DND-41 (cell line): ENCODE measurements around the gene ADAMTS15.

Experiments
- ATAC-seq: fragments of 200-7000 bp; cut with Tn5 transposase; 3 replicates; pipeline ENCODE4 v1.9.1; 2021; ENCODE audit warnings: low read depth; ENCODE audit not compliant: insufficient read depth
- DNase-seq: peaks from one replicate; pipeline ENCODE4 v3.0.0-alpha.2; 2020
- H2AFZ ChIP-seq: 2 replicates; pipeline ENCODE4 v1.6.0; 2012; ENCODE audit warnings: low read depth, low read length
- H3K27ac ChIP-seq: 2 replicates; pipeline ENCODE4 v1.5.1; 2012; ENCODE audit warnings: low read length, inconsistent platforms
- H3K27me3 ChIP-seq: fragments of 200-600 bp; sonication (generic); 2 replicates; pipeline ENCODE4 v1.6.0; 2012; ENCODE audit warnings: low read length, mild to moderate bottlenecking, inconsistent platforms; ENCODE audit not compliant: insufficient read depth, poor library complexity
- H3K36me3 ChIP-seq: 2 replicates; pipeline ENCODE4 v1.5.1; 2012; ENCODE audit warnings: low read length, inconsistent platforms; ENCODE audit not compliant: insufficient read depth
- H3K4me1 ChIP-seq: 2 replicates; pipeline ENCODE4 v1.5.1; 2012; ENCODE audit warnings: mild to moderate bottlenecking, low read length; ENCODE audit not compliant: insufficient read depth
- H3K4me2 ChIP-seq: 2 replicates; pipeline ENCODE4 v1.6.0; 2012; ENCODE audit warnings: mild to moderate bottlenecking, moderate library complexity, low read length, inconsistent platforms; ENCODE audit not compliant: insufficient read depth
- H3K4me3 ChIP-seq, 2 experiments: fragments of 200-600 bp in 1 of 2; shearing (Covaris generic) in 1 of 2; 2 replicates each; pipeline ENCODE4 v1.5.1; 2012 to 2016; ENCODE audit warnings: inconsistent platforms in 2 of 2, low read length in 2 of 2, mild to moderate bottlenecking in 2 of 2, low read depth in 1 of 2, moderate library complexity in 1 of 2
- H3K79me2 ChIP-seq: 2 replicates; pipeline ENCODE4 v1.6.0; 2012; ENCODE audit warnings: low read length, inconsistent platforms; ENCODE audit not compliant: insufficient read depth
- H3K9ac ChIP-seq: 2 replicates; pipeline ENCODE4 v1.6.0; 2012; ENCODE audit warnings: low read depth, mild to moderate bottlenecking, inconsistent platforms, low read length, moderate library complexity
- H3K9me3 ChIP-seq: 2 replicates; pipeline ENCODE4 v1.5.1; 2012; ENCODE audit warnings: low read length, moderate library complexity, mild to moderate bottlenecking, inconsistent platforms; ENCODE audit not compliant: insufficient read depth, severe bottlenecking
- H4K20me1 ChIP-seq: 2 replicates; pipeline ENCODE4 v1.6.0; 2012; ENCODE audit warnings: low read length; ENCODE audit not compliant: insufficient read depth
- CTCF ChIP-seq: IDR thresholded peaks from 2 replicates; pipeline ENCODE4 v1.5.1; 2012; ENCODE audit warnings: borderline replicate concordance, low read length, moderate library complexity, mild to moderate bottlenecking; ENCODE audit not compliant: poor library complexity, severe bottlenecking; ENCODE audit errors: extremely low read depth
- EZH2 ChIP-seq: IDR thresholded peaks from 3 replicates; pipeline ENCODE4 v1.6.1; 2012; ENCODE audit warnings: borderline replicate concordance, low read depth, mild to moderate bottlenecking, moderate library complexity, low read length, inconsistent platforms; ENCODE audit not compliant: severe bottlenecking

Gene ADAMTS15

GRCh38 chr11:130458410-130458729 lies 9.9 kb downstream of the ADAMTS15 start:
- Histone ChIP-seq H3K4me2 (no peak overlapping the region), H3K4me1 (no peaks in the 10 kb centered on the region), H3K27ac (no peak overlapping the region), H3K9ac (no peak overlapping the region), H3K27me3 (peaks cover 4% of the 10 kb centered on the region), H3K79me2 (no peaks in the 10 kb centered on the region), H4K20me1 (no peaks in the 10 kb centered on the region; the same call in 1 of the 2 replicates), H3K9me3 (no peaks in the 10 kb centered on the region), H3K36me3 (no peaks in the 10 kb centered on the region), H2AFZ (no peak overlapping the region), H3K4me3 (no peak overlapping the region)
- DNase-seq (no peak), ATAC-seq (no peak)
- TF ChIP-seq CTCF (no peak), EZH2 (no peak)

GRCh38 chr11:130459521-130459920 lies 11.1 kb downstream of the ADAMTS15 start:
- no peaks in the 10 kb centered on the region for H3K9me3 ChIP-seq
- no peak overlapping the region for H3K4me3 ChIP-seq
- no peaks in the 10 kb centered on the region for H3K79me2 ChIP-seq
- H3K27me3 ChIP-seq: peaks cover 7% of the 10 kb centered on the region
- no peak overlapping the region for H3K9ac ChIP-seq
- ATAC-seq (no peak), DNase-seq (no peak)
- no peak overlapping the region for H2AFZ ChIP-seq
- TF ChIP-seq EZH2 (no peak), CTCF (no peak)
- no peak overlapping the region for H3K4me2 ChIP-seq
- H3K27ac ChIP-seq: no peak overlapping the region
- H3K4me1 ChIP-seq: no peaks in the 10 kb centered on the region
- H3K36me3 ChIP-seq: no peaks in the 10 kb centered on the region
- H4K20me1 ChIP-seq: no peaks in the 10 kb centered on the region; the same call in 1 of the 2 replicates

- Histone ChIP-seq H3K27ac (no peak overlapping the region), H3K9me3 (no peaks in the 10 kb centered on the region), H2AFZ (no peak overlapping the region), H3K9ac (no peak overlapping the region), H3K4me2 (no peak overlapping the region), H3K27me3 (peaks cover 7% of the 10 kb centered on the region), H3K36me3 (no peaks in the 10 kb centered on the region), H3K79me2 (no peaks in the 10 kb centered on the region), H4K20me1 (no peaks in the 10 kb centered on the region; the same call in 1 of the 2 replicates), H3K4me3 (no peak overlapping the region), H3K4me1 (no peaks in the 10 kb centered on the region)
- ATAC-seq (no peak), DNase-seq (no peak)
- TF ChIP-seq EZH2: no peak
These were observed 13.8 kb downstream of the ADAMTS15 start for GRCh38 chr11:130462101-130462885.

- no peaks in the 10 kb centered on the region for H3K36me3 ChIP-seq
- no peak for TF ChIP-seq CTCF
- no peak for TF ChIP-seq EZH2
- no peaks in the 10 kb centered on the region for H3K79me2 ChIP-seq
- H3K27me3 ChIP-seq: peaks cover 7% of the 10 kb centered on the region
- no peaks in the 10 kb centered on the region; the same call in 1 of the 2 replicates for H4K20me1 ChIP-seq
- DNase-seq: no peak
- H3K9ac ChIP-seq: no peak overlapping the region
- no peaks in the 10 kb centered on the region for H3K9me3 ChIP-seq
- no peaks in the 10 kb centered on the region for H3K4me1 ChIP-seq
- ATAC-seq: no peak
- no peak overlapping the region for H3K4me2 ChIP-seq
- H3K4me3 ChIP-seq: no peak overlapping the region
- H3K27ac ChIP-seq: no peak overlapping the region
- H2AFZ ChIP-seq: no peak overlapping the region
These were observed 14.5 kb downstream of the ADAMTS15 start for GRCh38 chr11:130462931-130463330.
